Measurements from ENCODE around the gene PEX5.

- no peak for TF ChIP-seq POLR2A (IDR thresholded peaks at IDR 0.05)
- no peak for TF ChIP-seq CTCF (IDR thresholded peaks at IDR 0.05 in 4 of 5, conservative IDR thresholded peaks at IDR 0.05 in 1 of 5)
These were observed 40.3 kb downstream of the PEX5 start for GRCh38 chr12:7229741-7230140.
